ENCODE results near the gene PALLD. TPM values are rescaled to one million over a fixed set of nuclear protein-coding genes. Genes with fewer than 3 reads are reported as not detected.

The PALLD gene
- total RNA-seq, 1 experiment from 2014 or later, result 0.51 TPM

GRCh38 chr4:168550064-168550766 lies 53.4 kb downstream of the PALLD start:
- in situ Hi-C loops (cut with HindIII; ENCODE audit: low sequenced_read_pairs), result no loop called here
- no peak for DNase-seq (ENCODE audit: low spot score)

GRCh38 chr4:168551211-168551610 lies 54.4 kb downstream of the PALLD start:
- DNase-seq (ENCODE audit: low spot score), result no peak
- in situ Hi-C loops (cut with HindIII; ENCODE audit: low sequenced_read_pairs), result no loop called here

GRCh38 chr4:168551945-168552695 lies 55.3 kb downstream of the PALLD start:
- DNase-seq (ENCODE audit: low spot score), result no peak
- in situ Hi-C loops (cut with HindIII; ENCODE audit: low sequenced_read_pairs), result no loop called here

GRCh38 chr4:168553714-168554370 lies 57.0 kb downstream of the PALLD start:
- in situ Hi-C loops (cut with HindIII; ENCODE audit: low sequenced_read_pairs), result no loop called here

GRCh38 chr4:168555437-168555836 lies 58.6 kb downstream of the PALLD start:
- in situ Hi-C loops (cut with HindIII; ENCODE audit: low sequenced_read_pairs), result no loop called here
- no peak for DNase-seq (ENCODE audit: low spot score)

More at GRCh38 chr4:168553714-168554370, 57.0 kb downstream of the PALLD start:
- no peak for DNase-seq (ENCODE audit: low spot score)

GRCh38 chr4:168557658-168558057 lies 60.8 kb downstream of the PALLD start:
- in situ Hi-C loops (cut with HindIII; ENCODE audit: low sequenced_read_pairs), result no loop called here

GRCh38 chr4:168558599-168558998 lies 61.7 kb downstream of the PALLD start:
- in situ Hi-C loops (cut with HindIII; ENCODE audit: low sequenced_read_pairs), result no loop called here
- no peak for DNase-seq (ENCODE audit: low spot score)

More at GRCh38 chr4:168557658-168558057, 60.8 kb downstream of the PALLD start:
- no peak for DNase-seq (ENCODE audit: low spot score)

GRCh38 chr4:168560184-168561180 lies 63.6 kb downstream of the PALLD start:
- DNase-seq (ENCODE audit: low spot score), result no peak
- in situ Hi-C loops (cut with HindIII; ENCODE audit: low sequenced_read_pairs), result no loop called here

GRCh38 chr4:168562041-168562571 lies 65.3 kb downstream of the PALLD start:
- DNase-seq (ENCODE audit: low spot score), result no peak
- in situ Hi-C loops (cut with HindIII; ENCODE audit: low sequenced_read_pairs), result no loop called here

GRCh38 chr4:168564023-168564422 lies 67.2 kb downstream of the PALLD start:
- DNase-seq (ENCODE audit: low spot score), result no peak
- in situ Hi-C loops (cut with HindIII; ENCODE audit: low sequenced_read_pairs), result no loop called here

- in situ Hi-C loops (cut with HindIII; ENCODE audit: low sequenced_read_pairs), result no loop called here
- no peak for DNase-seq (ENCODE audit: low spot score)
Observed at GRCh38 chr4:168565130-168565529, 68.3 kb downstream of the PALLD start.

GRCh38 chr4:168566726-168567125 lies 69.9 kb downstream of the PALLD start:
- in situ Hi-C loops (cut with HindIII; ENCODE audit: low sequenced_read_pairs), result no loop called here
- no peak for DNase-seq (ENCODE audit: low spot score)

- peak; percentile 27 for DNase-seq (ENCODE audit: low spot score)
Observed at GRCh38 chr4:168569066-168569930, 72.4 kb downstream of the PALLD start.

GRCh38 chr4:168569931-168570276 lies 73.1 kb downstream of the PALLD start:
- in situ Hi-C loops (cut with HindIII; ENCODE audit: low sequenced_read_pairs), result no loop called here

More at GRCh38 chr4:168569066-168569930, 72.4 kb downstream of the PALLD start:
- in situ Hi-C loops (cut with HindIII; ENCODE audit: low sequenced_read_pairs), result no loop called here

GRCh38 chr4:168570466-168570865 lies 73.6 kb downstream of the PALLD start:
- no peak for DNase-seq (ENCODE audit: low spot score)

More at GRCh38 chr4:168569931-168570276, 73.1 kb downstream of the PALLD start:
- no peak for DNase-seq (ENCODE audit: low spot score)

GRCh38 chr4:168572002-168572401 lies 75.2 kb downstream of the PALLD start:
- no peak for DNase-seq (ENCODE audit: low spot score)
- in situ Hi-C loops (cut with HindIII; ENCODE audit: low sequenced_read_pairs), result no loop called here

More at GRCh38 chr4:168570466-168570865, 73.6 kb downstream of the PALLD start:
- in situ Hi-C loops (cut with HindIII; ENCODE audit: low sequenced_read_pairs), result no loop called here

- DNase-seq (ENCODE audit: low spot score), result no peak
- in situ Hi-C loops (cut with HindIII; ENCODE audit: low sequenced_read_pairs), result no loop called here
Observed at GRCh38 chr4:168573870-168574269, 77.0 kb downstream of the PALLD start.
